Left ventricle myocardium superior (tissue), 1 donor: ENCODE data around the gene ST6GALNAC6. TPM values are rescaled to one million over a fixed set of nuclear protein-coding genes. Genes with fewer than 3 reads are reported as not detected.

Source experiments
- ATAC-seq: fragments of 200-7000 bp; cut with Tn5 transposase; one replicate; pipeline ENCODE4 v1.9.1; 2020; ENCODE audit warnings: mild to moderate bottlenecking, moderate library complexity
- DNase-seq: peaks from one replicate; pipeline ENCODE4 v3.0.0-alpha.2; 2020
- intact Hi-C: fragments of 100-400 bp; cut with micrococcal nuclease; formaldehyde crosslinking; loops from one replicate; pipeline ENCODE4 v1.11.0; 2022
- total RNA-seq: library from RNA; stranded (reverse); fragmentation: NEBNext Ultra II Directional; extraction: Animal tissue kit (Norgen Biotek cat#: 25700); gene quantifications from one replicate; pipeline ENCODE4 v1.2.1, GENCODE V29; 2021
- donor health status: DM: no; HTN: yes; CAD: no; lungs with severe emphysema.

Gene ST6GALNAC6
- total RNA-seq, 1 donor from 2014 or later, result 50.5 TPM

DNA sequence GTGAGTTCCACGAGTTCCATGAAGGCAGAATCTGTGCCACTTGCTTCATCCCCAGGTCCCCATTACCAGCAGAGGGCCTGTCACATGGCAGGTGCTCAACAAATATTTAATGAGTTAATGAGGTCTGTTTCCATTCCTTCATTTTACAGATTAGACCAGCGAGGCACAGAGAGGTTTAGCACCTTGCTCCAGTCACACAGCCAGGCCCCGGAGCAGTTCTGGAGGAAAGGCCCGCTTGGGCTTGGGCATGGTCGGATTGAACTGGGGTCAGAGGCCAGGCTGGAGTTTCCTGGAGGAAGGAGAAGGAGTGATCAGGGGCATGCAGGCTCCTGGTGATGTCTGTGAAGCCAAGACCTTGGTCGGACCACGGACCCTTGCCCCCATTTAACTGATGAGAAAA, 21.4 kb upstream of the ST6GALNAC6 start:
- DNase-seq (no peak), ATAC-seq (no peak)
- intact Hi-C loops, result loop anchor here (5.0 kb wide), 1 partner anchor 333 kb away; no protein-coding TSS in a partner anchor

DNA sequence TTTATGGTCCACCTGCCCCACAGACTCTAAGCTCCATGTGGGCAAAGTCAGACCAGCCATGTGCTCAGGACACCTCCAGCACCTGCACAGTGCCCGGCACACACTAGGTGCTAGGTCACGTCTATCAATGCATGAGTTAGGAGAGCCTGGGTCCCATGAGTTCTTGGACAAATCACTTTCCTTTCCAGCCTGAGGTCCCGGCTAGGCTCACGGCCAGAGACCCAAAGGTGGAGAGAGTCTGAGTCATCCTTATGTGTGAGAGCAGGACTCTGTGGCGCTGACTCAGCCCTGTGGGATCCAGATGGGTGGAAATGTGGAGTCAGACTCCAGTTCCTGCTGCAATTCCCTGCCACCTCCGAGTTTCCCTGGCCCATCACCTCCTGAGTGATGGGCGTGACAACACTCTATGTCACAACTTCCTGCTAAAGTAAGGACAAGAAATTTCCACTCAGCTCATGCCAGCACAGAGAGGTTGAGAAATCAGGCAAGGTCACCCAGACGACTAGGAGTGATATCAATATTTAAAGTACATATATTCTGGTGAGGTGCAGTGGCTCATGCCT, 19.9 kb upstream of the ST6GALNAC6 start:
- DNase-seq (peak; percentile 84), ATAC-seq (peak; percentile 39)
- intact Hi-C loops, result no loop called here

DNA sequence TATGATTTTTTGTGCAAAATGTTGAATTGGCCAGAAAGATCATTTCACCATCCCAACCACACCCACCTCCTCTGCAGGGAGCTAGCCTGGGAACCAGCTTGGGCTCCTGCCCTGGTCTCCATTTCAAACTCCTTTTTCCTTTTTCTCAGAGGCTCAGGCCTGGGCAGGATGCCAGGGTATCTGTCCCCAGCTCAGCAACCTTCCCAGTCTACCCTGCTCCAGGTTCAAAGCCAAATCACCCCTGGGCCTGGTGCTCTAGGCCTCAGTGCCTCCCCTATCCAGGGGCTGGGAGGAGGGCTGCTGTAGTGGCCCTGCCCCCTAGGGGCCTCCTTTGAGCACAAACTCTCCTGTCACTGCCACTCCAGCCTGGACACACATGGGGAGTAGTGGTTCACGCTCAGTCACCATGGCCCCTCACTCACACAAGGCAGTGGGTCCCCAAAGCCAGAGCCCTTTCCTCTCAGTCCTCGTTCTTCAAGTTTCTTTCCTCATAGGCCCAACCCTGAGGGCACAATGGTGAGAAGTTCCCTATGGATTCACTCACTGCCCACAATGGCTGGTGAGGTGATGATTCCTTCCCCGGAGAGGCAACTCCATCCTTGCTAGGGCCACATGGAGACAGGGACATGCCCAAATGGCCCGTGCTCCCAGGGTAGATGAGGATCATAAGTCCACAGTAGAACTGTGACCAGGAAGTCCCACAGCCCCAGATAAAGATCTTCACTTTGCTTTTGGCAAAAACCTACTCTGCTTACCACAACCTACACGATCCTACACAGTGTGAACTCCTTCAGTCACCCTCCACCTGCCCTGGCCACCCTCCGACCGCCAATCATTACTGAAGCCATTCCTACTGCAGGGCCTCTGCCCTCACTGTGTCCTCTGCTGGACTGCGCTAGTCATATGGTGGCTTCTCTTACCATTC, 19.0 kb upstream of the ST6GALNAC6 start:
- intact Hi-C loops, result no loop called here
- peak; percentile 49 for DNase-seq
- ATAC-seq, result no peak

DNA sequence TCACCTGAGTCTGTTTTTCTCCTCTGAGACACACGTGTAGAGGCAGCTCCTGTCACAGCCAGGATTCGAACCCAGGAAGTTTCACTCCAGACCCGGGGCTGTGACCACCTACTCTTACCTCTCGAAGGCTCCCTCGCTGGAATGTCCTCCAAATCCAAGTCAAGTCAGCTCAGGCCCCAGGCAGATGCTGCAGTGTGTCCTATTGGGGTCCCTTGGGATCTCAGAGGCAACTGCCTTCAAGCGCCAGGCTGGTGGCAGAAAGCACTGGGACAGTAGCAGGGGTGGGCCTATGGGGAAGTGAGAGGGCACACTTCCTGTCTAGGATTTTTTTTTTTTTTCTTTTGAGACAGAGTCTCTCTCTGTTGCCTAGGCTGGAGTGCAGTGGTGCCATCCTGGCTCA, 18.2 kb upstream of the ST6GALNAC6 start:
- intact Hi-C loops, result no loop called here
- DNase-seq, result no peak
- ATAC-seq, result no peak

DNA sequence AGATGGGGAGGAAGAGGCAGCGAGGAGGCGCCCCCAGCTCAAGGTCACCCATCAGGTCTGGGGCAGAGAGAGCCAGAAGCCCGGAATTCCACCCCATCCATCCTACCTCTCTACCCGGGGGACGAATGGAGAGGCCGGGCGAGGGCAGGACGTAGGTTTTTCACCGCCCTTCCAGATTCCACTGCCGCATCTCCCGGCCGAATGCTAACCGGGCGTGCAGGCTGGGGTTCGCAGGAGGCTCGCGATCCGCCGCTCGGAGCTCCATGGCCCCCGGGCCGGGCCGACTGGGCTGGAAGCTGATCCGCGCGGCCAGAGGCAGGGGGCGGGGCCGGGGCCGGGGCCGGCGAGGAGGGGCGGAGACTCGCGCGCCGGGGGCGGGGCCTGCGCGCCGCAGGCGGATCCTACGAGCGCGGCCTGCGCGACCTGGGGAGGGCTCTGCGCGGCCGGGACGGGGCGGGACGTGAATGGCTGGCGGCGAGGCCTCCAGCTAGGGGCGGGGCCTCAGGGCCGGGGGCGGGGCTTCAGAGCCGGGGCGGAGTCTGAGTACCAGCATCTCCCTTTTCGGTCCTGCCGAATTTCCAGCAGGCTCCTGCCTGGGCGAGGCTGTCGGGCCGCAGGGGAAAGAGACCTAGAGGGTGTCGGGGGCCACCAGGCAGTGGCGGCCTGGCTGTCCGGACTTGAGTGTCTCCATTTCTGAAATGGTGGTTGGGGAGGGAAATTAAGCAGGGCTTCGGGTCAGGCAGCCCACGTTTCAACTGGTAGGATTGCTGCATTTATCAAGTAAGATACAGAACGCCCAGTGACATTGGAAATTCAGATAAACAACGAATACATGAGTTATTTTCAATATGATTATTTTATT, 17.5 kb upstream of the ST6GALNAC6 start, which contains the start of gene ST6GALNAC4:
TSS of gene ST6GALNAC4 (minus strand) at position 322 of the 862 bp plus-strand sequence. CDS start 622 bp downstream, outside the sequence.
- peak; percentile 98 for DNase-seq
- intact Hi-C loops, result no loop called here

DNA sequence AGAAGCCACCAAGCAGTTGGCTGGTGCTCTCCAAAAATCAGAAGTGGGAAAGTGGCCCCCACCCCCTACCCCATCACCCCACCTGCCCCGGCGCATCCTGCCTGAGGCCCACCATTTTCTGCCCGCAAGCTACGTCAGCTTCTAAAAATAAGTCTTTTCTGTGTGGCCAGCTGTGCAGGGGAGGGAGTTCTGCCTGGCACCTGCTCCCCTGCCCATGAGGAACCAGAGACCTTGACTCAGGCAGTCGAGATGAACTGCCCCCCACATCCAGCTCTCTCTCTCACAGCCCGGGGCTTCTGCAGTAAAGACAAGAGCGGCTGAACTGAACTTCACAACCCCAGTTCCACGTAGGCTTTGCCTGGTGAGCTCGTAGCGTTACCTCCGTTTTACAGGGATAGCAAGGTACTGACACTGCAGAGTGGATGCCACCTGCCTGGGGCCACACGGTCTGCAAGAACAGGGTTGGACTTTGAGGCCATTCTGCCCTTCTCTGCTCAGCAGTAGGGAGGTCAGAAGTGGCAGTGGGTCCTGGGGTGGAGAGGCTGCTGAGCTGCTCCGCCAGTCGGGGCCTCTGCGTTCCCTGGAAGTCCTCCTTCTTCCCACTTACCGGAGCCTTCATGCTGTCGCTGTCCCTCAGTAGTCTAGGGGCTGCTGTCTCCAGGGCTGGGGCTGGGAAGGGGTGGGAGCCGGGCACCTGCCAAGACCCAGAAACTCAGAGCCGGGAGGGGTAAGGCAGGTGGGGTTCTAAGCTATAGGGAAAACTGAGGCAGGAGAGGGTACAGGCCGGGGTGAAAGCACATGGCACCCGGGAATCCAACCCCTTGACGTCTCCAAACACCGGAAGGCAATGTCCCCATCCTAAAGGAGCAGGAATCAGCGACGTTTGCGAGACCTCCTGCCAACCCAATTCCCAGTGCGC, 16.7 kb upstream of the ST6GALNAC6 start:
- DNase-seq, result no peak

More for the DNA sequence above, 17.5 kb upstream of the ST6GALNAC6 start, which contains the start of gene ST6GALNAC4:
- peak; percentile 94 for ATAC-seq

DNA sequence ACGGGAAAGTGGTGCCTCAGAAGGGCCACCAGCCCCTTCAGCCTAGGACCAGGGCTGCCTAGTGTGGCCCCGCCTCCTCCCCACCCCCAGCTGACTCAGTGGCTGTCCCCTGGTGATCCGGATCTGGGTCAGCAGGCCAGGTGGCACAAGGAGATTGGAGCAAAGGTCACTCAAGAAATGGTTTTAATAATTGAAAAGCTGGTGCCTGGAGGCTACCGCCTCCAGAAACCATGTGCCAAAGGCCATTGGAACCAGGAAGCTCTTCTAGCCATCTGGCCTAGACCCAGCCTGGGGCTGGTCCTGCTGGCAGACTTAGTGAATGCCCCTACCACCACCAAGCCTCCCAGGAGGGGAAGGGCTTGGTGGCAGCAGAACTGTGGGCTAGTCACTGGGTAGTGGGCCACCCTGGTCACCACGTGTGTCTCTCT, 15.9 kb upstream of the ST6GALNAC6 start:
- no peak for ATAC-seq
- DNase-seq, result no peak
- intact Hi-C loops, result no loop called here

More for the DNA sequence above, 16.7 kb upstream of the ST6GALNAC6 start:
- peak; percentile 3 for ATAC-seq
- intact Hi-C loops, result no loop called here

DNA sequence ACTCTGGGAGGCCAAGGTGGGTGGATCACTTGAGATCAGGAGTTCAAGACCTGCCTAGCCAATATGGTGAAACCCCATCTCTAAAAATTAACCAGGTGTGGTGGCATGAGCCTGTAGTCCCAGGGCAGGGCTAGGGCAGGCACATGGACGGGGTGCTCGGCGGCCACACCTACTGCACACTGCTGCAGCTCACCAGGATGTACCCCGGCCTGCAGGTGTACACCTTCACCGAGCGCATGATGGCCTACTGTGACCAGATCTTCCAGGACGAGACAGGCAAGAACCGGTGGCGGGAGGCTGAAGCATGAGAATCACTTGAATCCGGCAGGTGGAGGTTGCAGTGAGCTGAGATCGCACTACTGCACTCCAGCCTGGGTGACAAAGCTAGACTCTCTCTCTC, 14.3 kb upstream of the ST6GALNAC6 start:
- intact Hi-C loops, result no loop called here
- no peak for DNase-seq
- ATAC-seq, result no peak

DNA sequence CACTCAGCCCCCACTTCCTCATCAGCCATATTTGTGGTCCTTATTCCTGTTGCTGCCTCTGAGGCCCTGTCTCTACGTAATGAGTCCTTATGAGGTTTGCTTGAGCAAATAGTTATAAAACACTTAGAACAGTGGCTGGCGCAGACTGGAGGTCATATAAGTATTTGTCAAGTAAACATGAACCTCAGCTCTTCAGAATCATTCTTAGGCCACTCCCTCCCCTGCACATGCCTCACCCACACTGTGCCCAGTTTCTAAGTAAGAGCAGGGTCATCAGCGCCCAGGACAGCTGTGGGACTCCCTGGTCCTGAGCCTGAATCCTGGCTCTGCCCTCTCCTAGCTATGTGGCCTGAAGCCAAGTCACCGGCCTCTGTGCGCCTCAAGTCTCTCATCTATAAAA, 13.5 kb upstream of the ST6GALNAC6 start:
- intact Hi-C loops, result no loop called here
- no peak for DNase-seq
- ATAC-seq, result no peak

DNA sequence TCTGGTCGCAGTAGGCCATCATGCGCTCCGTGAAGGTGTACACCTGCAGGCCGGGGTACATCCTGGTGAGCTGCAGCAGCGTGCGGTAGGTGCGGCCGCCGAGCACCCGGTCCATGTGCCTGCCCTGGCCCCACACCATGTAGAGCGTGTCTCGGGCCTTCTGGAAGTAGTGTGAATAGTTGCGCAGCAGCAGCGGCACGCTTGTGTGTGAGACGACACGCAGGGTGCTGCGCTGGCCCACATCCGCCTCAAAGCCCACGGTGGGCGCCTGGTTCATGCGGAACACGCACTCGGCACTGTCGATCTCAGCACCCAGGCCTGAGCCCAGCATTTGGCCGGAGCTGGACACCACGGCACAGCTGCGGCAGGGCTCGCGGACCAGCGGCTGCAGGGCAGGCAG, 12.9 kb upstream of the ST6GALNAC6 start:
- intact Hi-C loops, result no loop called here
- no peak for DNase-seq
- no peak for ATAC-seq

DNA sequence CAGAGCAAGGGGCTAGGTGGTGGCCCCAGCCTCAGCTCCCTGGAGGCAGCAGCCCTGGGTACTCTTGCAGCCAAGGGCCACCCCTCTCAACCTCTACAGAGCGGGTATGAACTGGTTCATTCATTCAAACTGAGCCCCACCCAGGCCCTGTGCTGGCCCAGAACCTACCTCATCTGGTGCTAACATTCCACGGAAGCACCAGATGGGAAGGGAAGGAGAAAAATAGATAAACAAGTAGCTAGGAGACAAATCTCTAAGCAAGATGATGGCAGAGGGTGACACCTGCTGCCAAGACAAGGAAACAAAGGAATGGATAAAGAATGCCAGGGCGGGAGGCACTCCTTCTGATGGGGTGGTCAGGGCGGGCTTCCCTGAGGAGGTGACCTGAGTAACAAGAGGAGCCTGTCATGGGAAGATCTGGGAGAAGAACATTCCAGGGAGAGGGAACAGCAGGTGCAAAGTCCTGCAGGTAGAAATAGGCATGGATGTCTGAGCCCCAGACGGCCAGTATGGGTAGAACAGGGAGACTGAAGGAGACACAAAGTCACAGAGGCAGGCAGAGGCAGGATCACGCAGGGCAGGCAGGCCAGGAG, 11.3 kb upstream of the ST6GALNAC6 start:
- DNase-seq (no peak), ATAC-seq (no peak)
- intact Hi-C loops, result no loop called here

DNA sequence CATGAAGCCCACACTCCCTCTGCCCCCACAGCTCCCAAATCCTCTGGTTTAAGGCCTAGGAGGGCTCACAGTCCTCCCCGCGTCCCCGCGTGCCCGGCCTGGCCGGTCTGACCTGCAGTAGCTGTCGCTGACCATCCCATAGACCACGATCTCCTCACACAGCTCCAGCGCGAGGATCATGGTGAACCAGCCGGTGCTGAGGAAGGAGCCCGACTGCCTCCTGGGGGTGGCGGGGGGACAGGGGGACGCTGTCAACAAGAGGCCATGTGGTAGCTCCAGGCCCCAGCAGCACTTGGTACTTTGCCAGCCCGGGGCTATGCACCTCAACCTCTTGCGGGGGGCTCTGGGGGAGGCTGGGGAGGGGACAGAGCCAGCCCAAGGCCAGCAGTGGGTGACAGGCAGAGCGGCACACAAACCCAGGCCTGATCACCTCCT, 10.5 kb upstream of the ST6GALNAC6 start:
- intact Hi-C loops, result no loop called here
- ATAC-seq (no peak), DNase-seq (no peak)

DNA sequence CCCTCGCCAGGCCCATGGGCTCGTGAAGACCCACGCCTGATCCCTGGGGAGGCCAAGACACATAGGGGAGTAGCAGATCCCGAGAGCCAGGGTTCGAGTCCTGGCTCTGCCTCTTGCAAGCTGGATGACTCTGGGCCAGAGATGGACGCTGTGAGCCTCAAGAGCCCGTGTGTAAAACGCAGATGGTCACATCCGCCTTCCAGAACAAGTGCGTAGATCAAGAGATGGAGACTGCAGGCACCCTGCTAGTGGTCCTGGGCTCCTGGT, 9.2 kb upstream of the ST6GALNAC6 start:
- ATAC-seq, result no peak
- intact Hi-C loops, result no loop called here
- no peak for DNase-seq

DNA sequence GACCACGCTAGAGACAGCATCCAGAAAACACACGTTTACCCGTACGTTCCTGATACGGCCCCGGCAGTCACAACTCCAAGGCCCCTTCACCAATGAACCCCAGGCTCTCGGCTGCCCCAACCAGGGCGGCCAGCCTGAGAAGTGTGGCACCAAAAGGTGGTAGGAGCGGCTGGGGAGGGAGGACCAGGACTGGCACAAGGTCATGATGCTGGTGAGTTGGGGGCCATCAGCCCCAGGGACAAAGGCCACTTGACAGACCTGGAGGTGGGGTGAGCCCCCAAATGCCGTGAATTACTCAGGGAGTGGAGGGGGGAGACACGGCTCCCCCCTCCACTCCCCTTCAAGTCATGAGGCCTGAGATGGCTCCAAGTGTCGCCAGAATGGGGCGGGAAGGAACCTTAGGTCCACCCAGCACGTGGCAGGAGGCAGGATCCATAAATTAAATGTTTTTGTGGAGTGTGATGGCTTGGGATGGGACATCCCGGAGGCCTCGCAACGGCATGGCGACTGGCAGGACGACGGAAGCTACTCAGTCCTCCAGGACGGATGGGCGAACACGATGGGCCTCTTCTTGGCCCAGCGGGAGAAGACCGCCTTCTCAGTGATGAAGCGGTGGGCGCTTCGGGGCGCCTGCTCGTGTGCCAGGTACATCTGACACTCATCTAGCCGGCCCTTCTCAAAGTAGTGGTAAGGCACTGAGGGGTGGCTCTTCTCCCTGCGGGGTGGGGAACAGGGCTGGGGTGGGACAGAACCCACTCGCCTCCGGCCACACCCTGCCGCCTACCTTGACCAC, 8.7 kb upstream of the ST6GALNAC6 start:
- no peak for ATAC-seq
- intact Hi-C loops, result no loop called here

DNA sequence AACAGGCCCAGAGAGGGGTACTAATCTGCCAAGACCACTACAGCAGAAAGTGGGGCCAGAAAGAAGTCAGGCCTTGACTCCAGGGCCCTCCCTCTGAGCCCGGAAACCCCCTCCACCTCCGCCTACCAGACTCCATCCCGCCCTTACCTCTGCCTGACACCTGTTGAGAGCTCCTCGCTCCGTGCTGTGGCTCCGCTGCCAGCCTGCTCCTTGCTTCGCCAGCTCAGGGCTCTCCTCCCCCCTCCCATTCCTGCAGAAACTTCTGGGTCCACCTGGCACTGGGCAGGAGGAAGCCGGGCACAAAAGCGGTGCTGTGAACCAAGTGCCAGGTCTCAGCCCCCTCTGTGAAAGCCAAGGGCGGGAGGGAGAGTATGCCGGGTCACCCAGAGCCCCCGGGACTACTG, 6.4 kb upstream of the ST6GALNAC6 start:
- ATAC-seq (no peak), DNase-seq (no peak)
- intact Hi-C loops, result no loop called here

More for the DNA sequence above, 8.7 kb upstream of the ST6GALNAC6 start:
- no peak for DNase-seq

DNA sequence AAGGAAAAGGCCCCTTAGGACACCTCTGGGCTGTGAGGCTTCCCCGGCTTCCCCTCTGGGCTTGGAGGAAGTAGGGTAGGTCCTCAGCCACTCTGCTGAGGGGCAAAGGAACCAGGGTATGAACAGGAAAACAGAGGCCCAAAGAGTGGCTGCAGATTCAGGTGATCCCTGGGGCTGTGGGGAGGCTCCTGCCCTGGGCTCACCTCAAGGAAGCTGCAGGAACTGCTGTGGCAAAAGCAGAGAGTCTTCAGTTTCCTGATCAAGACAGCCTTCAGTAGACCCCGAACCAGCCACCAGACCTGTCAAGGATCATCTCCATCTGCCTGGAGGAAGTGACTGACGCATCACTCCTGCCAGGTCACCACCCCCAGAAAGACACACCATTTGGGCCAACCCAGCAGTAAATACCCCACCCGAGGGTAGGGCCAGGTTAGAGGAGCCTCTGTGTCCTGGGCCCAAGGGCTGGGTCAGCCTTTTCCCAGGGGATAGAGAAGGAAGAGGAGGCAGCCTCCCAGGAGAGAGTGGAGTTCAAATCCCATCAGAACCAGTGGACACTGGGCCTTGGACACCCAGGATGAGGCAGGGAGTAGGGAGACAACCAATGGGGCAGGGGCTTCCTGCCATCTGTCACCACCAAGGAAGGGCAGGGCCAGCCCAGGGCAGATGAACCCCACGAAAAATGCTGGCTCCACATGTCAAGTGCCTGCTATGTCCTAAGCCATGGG, 5.8 kb upstream of the ST6GALNAC6 start:
- intact Hi-C loops, result no loop called here
- no peak for DNase-seq
- peak; percentile 12 for ATAC-seq

DNA sequence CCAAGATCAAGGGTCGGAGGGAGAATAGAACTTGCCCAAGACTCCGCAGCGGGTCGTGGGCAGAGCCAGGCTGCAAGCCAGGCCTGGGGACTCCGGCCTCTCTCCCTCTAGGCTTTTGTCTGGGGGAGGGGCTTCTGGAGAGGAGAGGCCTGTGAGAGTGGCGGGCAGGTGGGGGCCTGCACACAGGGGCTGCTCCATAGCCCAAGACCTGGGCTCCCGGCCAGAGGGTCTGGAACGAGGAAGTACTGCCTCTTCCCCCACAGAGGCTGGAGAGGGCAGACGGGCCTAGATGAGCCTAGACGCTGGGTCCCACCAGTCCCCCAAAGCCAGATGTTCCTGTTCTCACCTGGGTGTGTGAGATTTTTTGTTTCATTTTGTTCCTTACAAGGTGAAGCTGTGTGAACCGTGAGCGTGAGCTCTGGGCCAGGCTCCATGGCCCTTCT, 5.2 kb upstream of the ST6GALNAC6 start:
- DNase-seq (peak; percentile 49), ATAC-seq (peak; percentile 19)
- intact Hi-C loops, result no loop called here
